K562 (cell line): ENCODE measurements around the gene EZH1. TPM values are rescaled to one million over a fixed set of nuclear protein-coding genes. Genes with fewer than 3 reads are reported as not detected.

Source experiments
- ATF3 ChIP-seq, 2 experiments: fragments of 450-650 bp in 1 of 2; sonication (generic) in 1 of 2; formaldehyde crosslinking in 1 of 2; IDR thresholded peaks in 1 of 2; conservative IDR thresholded peaks in 1 of 2; 2 replicates each; pipeline versions ENCODE4 v1.6.1 to v1.8.1; 2016 to 2023; ENCODE audit warnings: mild to moderate bottlenecking in 2 of 2, moderate library complexity in 2 of 2, inconsistent platforms in 1 of 2, missing genetic modification reagents in 1 of 2
- CBFB ChIP-seq: sonication (generic); formaldehyde crosslinking; IDR thresholded peaks from 2 replicates; pipeline ENCODE4 v1.4.0; 2020; ENCODE audit warnings: mild to moderate bottlenecking, missing genetic modification reagents
- CEBPG ChIP-seq, 3 experiments: fragments of 200-800 bp in 1 of 3; sonication (Bioruptor generic) in 1 of 3; sonication (generic) in 1 of 3; formaldehyde crosslinking in 1 of 3; IDR thresholded peaks in 2 of 3; conservative IDR thresholded peaks in 1 of 3; 2 replicates each; pipeline versions ENCODE4 v1.6.1 to v1.8.0; 2016 to 2022; ENCODE audit warnings: missing compliant biosample characterization in 2 of 3, missing genetic modification characterization in 2 of 3, mild to moderate bottlenecking in 1 of 3, missing genetic modification reagents in 1 of 3
- E2F5 ChIP-seq: sonication (generic); formaldehyde crosslinking; IDR thresholded peaks from 2 replicates; pipeline ENCODE4 v1.8.0; 2022; ENCODE audit warnings: mild to moderate bottlenecking, missing genetic modification reagents
- ETS1 ChIP-seq: conservative IDR thresholded peaks from 2 replicates; pipeline ENCODE4 v1.6.1; 2011; ENCODE audit warnings: low read depth, mild to moderate bottlenecking, low read length; ENCODE audit not compliant: control insufficient read depth
- FOXA3 ChIP-seq, 2 experiments: fragments of 450-650 bp in 1 of 2; sonication (generic) in 1 of 2; formaldehyde crosslinking; IDR thresholded peaks in 1 of 2; conservative IDR thresholded peaks in 1 of 2; 2 replicates each; pipeline versions ENCODE4 v1.4.0 to v1.8.0; 2020 to 2022; ENCODE audit warnings: mild to moderate bottlenecking in 2 of 2, missing genetic modification reagents in 1 of 2
- FOXM1 ChIP-seq, 2 experiments: fragments of 450-650 bp in 1 of 2; sonication (generic) in 1 of 2; formaldehyde crosslinking in 1 of 2; IDR thresholded peaks; 2 replicates each; pipeline versions ENCODE4 v1.6.1 to v1.9.0; 2017 to 2022; ENCODE audit warnings: low read depth in 2 of 2, mild to moderate bottlenecking in 2 of 2, missing genetic modification reagents in 1 of 2, moderate library complexity in 1 of 2
- HDAC1 ChIP-seq, 2 experiments: fragments of 450-650 bp; IDR thresholded peaks; 2 replicates each; pipeline ENCODE4 v1.6.1; 2016 to 2017; ENCODE audit warnings: inconsistent platforms in 1 of 2, mild to moderate bottlenecking in 1 of 2, moderate library complexity in 1 of 2
- HDAC6 ChIP-seq: IDR thresholded peaks from 2 replicates; pipeline ENCODE4 v1.6.1; 2012; ENCODE audit warnings: low read depth, mild to moderate bottlenecking, control low read depth, inconsistent platforms, low read length, moderate library complexity
- HIVEP1 ChIP-seq: fragments of 250-450 bp; sonication (Bioruptor Pico); IDR thresholded peaks from 2 replicates; pipeline ENCODE4 v1.4.0; 2020; ENCODE audit warnings: mild to moderate bottlenecking
- LCOR ChIP-seq: sonication (generic); formaldehyde crosslinking; IDR thresholded peaks from 2 replicates; pipeline ENCODE4 v1.8.0; 2022; ENCODE audit warnings: mild to moderate bottlenecking, missing genetic modification reagents
- MXI1 ChIP-seq: IDR thresholded peaks from 2 replicates; pipeline ENCODE4 v1.6.1; 2011; ENCODE audit warnings: low read depth, mild to moderate bottlenecking, improper control_type of control experiment, low read length
- POLR2A ChIP-seq: fragments of 450-650 bp; conservative IDR thresholded peaks from 2 replicates; pipeline ENCODE4 v1.6.1; 2016
- RAD21 ChIP-seq, 2 experiments: fragments of 250-450 bp in 1 of 2; fragments of 450-650 bp in 1 of 2; sonication (Bioruptor Pico) in 1 of 2; formaldehyde crosslinking in 1 of 2; IDR thresholded peaks in 1 of 2; conservative IDR thresholded peaks in 1 of 2; 2 replicates each; pipeline versions ENCODE4 v1.4.0 to v1.8.0; 2020 to 2022; ENCODE audit warnings: mild to moderate bottlenecking in 2 of 2, moderate library complexity in 1 of 2
- RCOR1 ChIP-seq, 2 experiments: IDR thresholded peaks; 2 replicates each; pipeline ENCODE4 v1.6.1; 2012; ENCODE audit warnings: low read depth in 2 of 2, low read length in 2 of 2, borderline replicate concordance in 1 of 2, improper control_type of control experiment in 1 of 2
- TAF1 ChIP-seq: IDR thresholded peaks from 2 replicates; pipeline ENCODE4 v1.6.1; 2011; ENCODE audit warnings: mild to moderate bottlenecking, low read length, moderate library complexity; ENCODE audit not compliant: insufficient read depth, control insufficient read depth, severe bottlenecking; ENCODE audit errors: extremely low read depth
- TEAD1 ChIP-seq, 2 experiments: fragments of 450-650 bp in 1 of 2; sonication (generic) in 1 of 2; formaldehyde crosslinking; IDR thresholded peaks; 2 replicates each; pipeline versions ENCODE4 v1.4.0 to v1.8.0; 2020 to 2022; ENCODE audit warnings: mild to moderate bottlenecking in 2 of 2, missing genetic modification reagents in 1 of 2
- ZBTB34 ChIP-seq: fragments of 250-450 bp; sonication (Bioruptor Pico); IDR thresholded peaks from 2 replicates; pipeline ENCODE4 v1.8.0; 2021; ENCODE audit warnings: mild to moderate bottlenecking, moderate library complexity
- ZBTB8A ChIP-seq: fragments of 450-650 bp; IDR thresholded peaks from 2 replicates; pipeline ENCODE4 v1.6.1; 2018; ENCODE audit warnings: mild to moderate bottlenecking, moderate library complexity; ENCODE audit not compliant: partially characterized antibody
- ZNF24 ChIP-seq: fragments of 450-650 bp; IDR thresholded peaks from 2 replicates; pipeline ENCODE4 v1.6.1; 2016
- ZNF253 ChIP-seq: fragments of 250-450 bp; sonication (Bioruptor Pico); conservative IDR thresholded peaks from 2 replicates; pipeline ENCODE4 v1.6.1; 2021; ENCODE audit warnings: mild to moderate bottlenecking
- ZNF644 ChIP-seq: fragments of 200-800 bp; sonication (Bioruptor generic); IDR thresholded peaks from 2 replicates; pipeline ENCODE4 v1.6.1; 2016; ENCODE audit warnings: low read depth, missing genetic modification characterization, missing compliant biosample characterization
- ZSCAN29 ChIP-seq: fragments of 450-650 bp; IDR thresholded peaks from 2 replicates; pipeline ENCODE4 v1.6.1; 2017
- polyA plus RNA-seq, 8 experiments: library from polyadenylated mRNA; depleted of rRNA in 4 of 8; stranded (reverse) in 5 of 8; unstranded in 3 of 8; fragments of >200 nt; fragmentation: Nextera tagmentation in 2 of 8; fragmentation: Illumina TruSeq in 1 of 8; extraction: Ambion mirVana in 2 of 8; extraction: Trizol in 1 of 8; gene quantifications; 2 replicates each; pipeline versions ENCODE4 v1.2.1 to v1.2.3, GENCODE V29; 2011 to 2014; ENCODE audit warnings: inconsistent platforms in 1 of 8, missing spikeins in 1 of 8
- total RNA-seq, 7 experiments: library from RNA; depleted of rRNA in 6 of 7; stranded (reverse); fragments of >200 nt in 6 of 7; fragmentation: Illumina TruSeq in 2 of 7; extraction: Trizol in 2 of 7; gene quantifications; 2 replicates each; pipeline versions ENCODE4 v1.2.1 to v1.2.3, GENCODE V29; 2011 to 2021; ENCODE audit warnings: low replicate concordance in 1 of 7

Gene EZH1
- total and polyA plus RNA-seq, 9 of the 15 experiments (the other 6 are each of a cell fraction or from before 2014, with no cell fraction given), result 8.6 to 40.8 (median 22.9) TPM

- TF ChIP-seq LCOR (CRISPR knock-in tag), result no peak
- peak; percentile 40 to 65; a peak in 2 of 4 replicates for TF ChIP-seq RCOR1 (IDR thresholded peaks at IDR 0.05; ENCODE audit: borderline replicate concordance in 1 of 2, low read depth in 2 of 2, low read length in 2 of 2)
- no peak for TF ChIP-seq TAF1
- TF ChIP-seq MXI1, result no peak
- no peak for TF ChIP-seq ZBTB34 (CRISPR knock-in tag)
- no peak for TF ChIP-seq ZNF644
- no peak for TF ChIP-seq E2F5
- no peak for TF ChIP-seq ZBTB8A
- no peak for TF ChIP-seq TEAD1 (CRISPR knock-in tag; IDR thresholded peaks at IDR 0.05)
- TF ChIP-seq ATF3 (IDR thresholded peaks at IDR 0.05), result no peak
- TF ChIP-seq ATF3 (CRISPR knock-in tag; conservative IDR thresholded peaks at IDR 0.05), result no peak
- no peak for TF ChIP-seq FOXA3 (CRISPR knock-in tag; conservative IDR thresholded peaks at IDR 0.05 in 1 of 2, IDR thresholded peaks at IDR 0.05 in 1 of 2)
- no peak for TF ChIP-seq POLR2A
- TF ChIP-seq ZNF24, result no peak
- no peak for TF ChIP-seq HDAC6
- TF ChIP-seq HIVEP1, result no peak
- TF ChIP-seq ETS1, result no peak
- TF ChIP-seq ZSCAN29, result no peak
- 0 out of 2 replicates have a peak, but pooled peaks have one; percentile 6 for TF ChIP-seq FOXM1 (IDR thresholded peaks at IDR 0.05; ENCODE audit: low read depth)
- no peak for TF ChIP-seq FOXM1 (CRISPR knock-in tag; IDR thresholded peaks at IDR 0.05; ENCODE audit: low read depth)
- TF ChIP-seq CEBPG (CRISPR knock-in tag; IDR thresholded peaks at IDR 0.05), result no peak
- TF ChIP-seq CEBPG (tag; conservative IDR thresholded peaks at IDR 0.05 in 1 of 2, IDR thresholded peaks at IDR 0.05 in 1 of 2), result no peak
- TF ChIP-seq CBFB, result no peak
- peak in 1 of 2 experiments; percentile 37; a peak in 2 of 4 replicates for TF ChIP-seq RAD21 (CRISPR knock-in tag; conservative IDR thresholded peaks at IDR 0.05 in 1 of 2, IDR thresholded peaks at IDR 0.05 in 1 of 2)
- 0 out of 4 replicates have a peak, but pooled peaks of 1 of the 2 experiments have one; percentile 47 for TF ChIP-seq HDAC1 (IDR thresholded peaks at IDR 0.05)
- no peak for TF ChIP-seq ZNF253
Measured at GRCh38 chr17:42775534-42776098, 30.8 kb upstream of the EZH1 start (continued).
